GM12801 (cell line): ENCODE measurements around the gene ADAMTS15.

ENCODE experiments used
- TF ChIP-seq, protein P1 (sequence below): IDR thresholded peaks from one replicate; pipeline ENCODE4 v1.5.1; 2011; ENCODE audit warnings: control low read depth; ENCODE audit not compliant: insufficient read length; ENCODE audit errors: extremely low read depth

Gene ADAMTS15

DNA sequence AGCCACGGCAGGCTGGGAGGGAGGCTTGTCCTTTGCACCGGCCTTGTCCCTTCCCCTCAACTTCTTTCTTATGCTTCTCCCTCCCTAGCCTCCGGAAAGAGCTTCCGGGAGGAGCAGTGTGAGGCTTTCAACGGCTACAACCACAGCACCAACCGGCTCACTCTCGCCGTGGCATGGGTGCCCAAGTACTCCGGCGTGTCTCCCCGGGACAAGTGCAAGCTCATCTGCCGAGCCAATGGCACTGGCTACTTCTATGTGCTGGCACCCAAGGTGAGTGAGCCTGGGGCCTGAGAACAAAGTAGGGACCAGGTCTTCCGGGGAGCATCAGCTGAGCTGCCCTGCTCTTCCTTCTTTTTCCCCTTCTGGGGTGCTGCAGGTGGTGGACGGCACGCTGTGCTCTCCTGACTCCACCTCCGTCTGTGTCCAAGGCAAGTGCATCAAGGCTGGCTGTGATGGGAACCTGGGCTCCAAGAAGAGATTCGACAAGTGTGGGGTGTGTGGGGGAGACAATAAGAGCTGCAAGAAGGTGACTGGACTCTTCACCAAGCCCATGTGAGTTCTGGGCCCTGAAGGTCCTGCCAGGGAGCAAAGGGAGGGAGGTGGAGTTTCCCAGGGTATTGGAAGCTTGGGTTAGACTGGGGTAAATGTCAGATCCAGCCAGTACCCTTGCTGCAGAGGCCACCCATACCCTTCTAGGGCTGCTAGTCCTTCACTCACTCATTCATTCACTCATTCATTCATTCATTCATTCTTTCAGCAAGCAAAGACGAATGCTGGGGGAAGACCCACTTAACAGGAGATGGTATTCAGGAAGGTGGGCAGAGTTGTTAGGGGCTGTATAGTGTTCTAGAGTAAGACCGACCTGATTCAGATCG, 22.6 kb downstream of the ADAMTS15 start:
- TF ChIP-seq, protein P1, sequence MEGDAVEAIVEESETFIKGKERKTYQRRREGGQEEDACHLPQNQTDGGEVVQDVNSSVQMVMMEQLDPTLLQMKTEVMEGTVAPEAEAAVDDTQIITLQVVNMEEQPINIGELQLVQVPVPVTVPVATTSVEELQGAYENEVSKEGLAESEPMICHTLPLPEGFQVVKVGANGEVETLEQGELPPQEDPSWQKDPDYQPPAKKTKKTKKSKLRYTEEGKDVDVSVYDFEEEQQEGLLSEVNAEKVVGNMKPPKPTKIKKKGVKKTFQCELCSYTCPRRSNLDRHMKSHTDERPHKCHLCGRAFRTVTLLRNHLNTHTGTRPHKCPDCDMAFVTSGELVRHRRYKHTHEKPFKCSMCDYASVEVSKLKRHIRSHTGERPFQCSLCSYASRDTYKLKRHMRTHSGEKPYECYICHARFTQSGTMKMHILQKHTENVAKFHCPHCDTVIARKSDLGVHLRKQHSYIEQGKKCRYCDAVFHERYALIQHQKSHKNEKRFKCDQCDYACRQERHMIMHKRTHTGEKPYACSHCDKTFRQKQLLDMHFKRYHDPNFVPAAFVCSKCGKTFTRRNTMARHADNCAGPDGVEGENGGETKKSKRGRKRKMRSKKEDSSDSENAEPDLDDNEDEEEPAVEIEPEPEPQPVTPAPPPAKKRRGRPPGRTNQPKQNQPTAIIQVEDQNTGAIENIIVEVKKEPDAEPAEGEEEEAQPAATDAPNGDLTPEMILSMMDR: no peak

DNA sequence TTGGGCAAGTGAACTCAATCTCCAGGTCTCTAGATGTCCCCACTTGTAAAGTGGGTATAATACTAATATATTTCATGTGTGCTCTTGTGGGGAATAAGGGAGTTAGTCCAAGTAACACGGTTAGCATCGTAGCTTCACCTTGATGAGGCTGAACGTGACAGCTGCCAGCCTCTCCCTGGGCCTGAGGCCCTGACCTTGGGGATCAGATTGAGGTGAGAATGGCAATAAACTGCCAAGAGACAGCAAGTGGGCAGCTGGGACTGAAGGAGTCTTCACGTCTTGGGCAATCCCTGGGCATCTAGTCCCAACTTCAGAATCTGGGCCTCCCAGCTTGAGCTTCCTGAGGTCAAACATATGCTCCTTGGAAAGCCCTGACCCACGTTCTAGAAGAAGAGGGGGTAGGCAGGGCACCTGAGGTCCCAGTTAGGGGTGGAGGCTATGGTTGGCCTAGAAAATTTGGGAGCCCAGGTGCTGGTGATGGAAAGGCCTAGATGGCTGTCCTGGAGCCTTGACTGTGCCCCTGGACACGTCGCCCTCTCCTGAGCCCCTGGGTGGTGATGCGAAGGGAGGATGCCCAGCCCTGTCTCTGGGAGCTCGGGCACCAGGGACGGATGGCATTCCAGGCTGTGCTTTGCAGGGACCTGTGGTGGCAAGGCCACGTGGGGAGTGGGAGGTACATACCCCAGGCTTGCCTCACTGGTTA, 23.4 kb downstream of the ADAMTS15 start:
- TF ChIP-seq, protein P1: no peak

DNA sequence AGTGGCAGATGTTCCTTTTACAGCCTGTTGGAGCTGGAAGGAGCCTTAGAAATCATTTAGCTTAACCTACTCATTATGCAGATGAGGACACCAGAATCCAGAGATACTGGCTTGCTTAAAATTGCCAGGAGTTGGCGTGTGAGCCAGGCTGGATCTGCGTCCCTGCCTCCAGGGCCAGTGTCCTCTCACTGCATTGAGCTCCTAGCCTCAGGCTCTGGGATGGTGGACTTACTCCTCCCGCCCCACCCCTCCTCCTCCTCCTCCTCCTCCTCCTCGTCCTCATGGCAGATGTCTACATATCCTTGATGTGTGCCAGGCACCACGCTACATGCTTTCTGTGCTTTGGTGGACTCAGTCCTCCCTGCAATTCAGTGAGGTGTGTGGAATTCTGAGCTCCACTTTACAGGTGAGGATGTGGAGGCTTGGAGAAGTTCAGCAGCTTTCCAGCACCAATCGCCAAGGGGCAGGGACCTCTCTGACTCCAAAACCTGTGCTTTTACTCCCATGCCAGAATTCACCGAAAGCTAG, 24.1 kb downstream of the ADAMTS15 start:
- TF ChIP-seq, protein P1: no peak

DNA sequence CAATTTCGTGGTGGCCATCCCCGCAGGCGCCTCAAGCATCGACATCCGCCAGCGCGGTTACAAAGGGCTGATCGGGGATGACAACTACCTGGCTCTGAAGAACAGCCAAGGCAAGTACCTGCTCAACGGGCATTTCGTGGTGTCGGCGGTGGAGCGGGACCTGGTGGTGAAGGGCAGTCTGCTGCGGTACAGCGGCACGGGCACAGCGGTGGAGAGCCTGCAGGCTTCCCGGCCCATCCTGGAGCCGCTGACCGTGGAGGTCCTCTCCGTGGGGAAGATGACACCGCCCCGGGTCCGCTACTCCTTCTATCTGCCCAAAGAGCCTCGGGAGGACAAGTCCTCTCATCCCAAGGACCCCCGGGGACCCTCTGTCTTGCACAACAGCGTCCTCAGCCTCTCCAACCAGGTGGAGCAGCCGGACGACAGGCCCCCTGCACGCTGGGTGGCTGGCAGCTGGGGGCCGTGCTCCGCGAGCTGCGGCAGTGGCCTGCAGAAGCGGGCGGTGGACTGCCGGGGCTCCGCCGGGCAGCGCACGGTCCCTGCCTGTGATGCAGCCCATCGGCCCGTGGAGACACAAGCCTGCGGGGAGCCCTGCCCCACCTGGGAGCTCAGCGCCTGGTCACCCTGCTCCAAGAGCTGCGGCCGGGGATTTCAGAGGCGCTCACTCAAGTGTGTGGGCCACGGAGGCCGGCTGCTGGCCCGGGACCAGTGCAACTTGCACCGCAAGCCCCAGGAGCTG, 24.8 kb downstream of the ADAMTS15 start:
- TF ChIP-seq, protein P1: no peak

DNA sequence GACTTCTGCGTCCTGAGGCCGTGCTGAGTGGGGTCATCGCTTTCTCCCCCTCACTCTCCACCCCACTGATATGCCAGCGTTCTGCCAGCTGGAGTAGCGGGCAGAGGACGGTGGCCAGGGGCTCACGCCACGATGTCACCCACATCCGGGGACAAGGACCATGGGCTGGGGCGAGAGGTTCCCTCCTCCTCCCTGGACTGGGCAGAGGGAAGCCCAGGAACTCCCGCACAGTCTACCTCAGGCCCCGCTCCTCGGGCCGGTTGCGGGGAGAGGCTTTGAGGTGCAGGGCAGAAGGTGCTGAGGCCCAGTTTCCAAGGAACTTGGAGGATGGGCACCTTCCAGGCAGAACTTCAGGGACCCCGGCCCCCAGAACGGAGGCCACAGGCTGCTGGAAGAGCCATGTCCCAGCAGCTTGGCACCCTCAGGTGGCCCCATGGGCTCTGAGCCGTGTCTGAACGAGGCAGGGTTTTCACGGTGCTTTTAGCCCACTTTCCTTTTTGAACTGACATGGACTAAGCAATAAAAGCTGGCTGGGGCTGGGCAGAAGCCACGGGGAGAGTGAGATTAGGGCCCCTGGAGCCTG, 25.4 kb downstream of the ADAMTS15 start:
- TF ChIP-seq, protein P1: no peak

DNA sequence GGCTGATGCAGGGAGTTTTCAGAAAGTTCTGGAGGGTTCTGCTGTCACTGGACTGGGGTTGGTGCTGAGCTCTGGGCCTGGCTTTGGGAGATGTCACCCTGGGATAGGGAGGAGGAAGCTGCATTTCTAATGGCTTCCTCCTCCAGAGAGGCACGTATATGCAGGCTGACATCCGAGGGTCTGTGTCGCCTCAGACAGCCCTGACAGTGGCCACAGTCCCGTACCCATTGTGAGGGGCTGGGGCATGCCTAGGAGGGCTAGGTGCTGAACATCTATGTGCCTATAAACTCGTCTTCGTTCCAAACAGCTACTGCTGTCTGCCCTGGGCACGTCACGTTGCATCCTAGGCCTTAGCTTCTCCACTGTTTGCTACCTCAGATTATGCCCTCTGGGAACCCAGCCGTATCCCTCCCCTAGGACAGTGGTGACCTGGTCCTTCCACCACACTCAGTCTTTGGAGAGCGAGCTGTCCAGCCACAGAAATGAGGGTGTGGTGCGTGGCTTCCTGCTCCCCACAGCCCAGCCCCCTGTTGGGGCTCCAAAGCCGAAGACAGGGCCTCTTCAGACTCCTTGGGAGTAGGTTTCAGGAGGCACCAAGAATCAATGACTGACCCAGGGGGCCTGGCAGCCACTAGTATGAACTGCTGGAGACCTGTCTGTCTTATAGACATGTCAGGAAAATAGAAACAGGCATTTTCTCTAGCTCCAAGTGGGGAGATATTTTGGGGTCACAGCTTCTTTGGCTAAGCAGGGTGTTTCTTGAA, 26.4 kb downstream of the ADAMTS15 start:
- TF ChIP-seq, protein P1: no peak
